Activated CD4-positive, alpha-beta T cell treated with anti-CD3 and anti-CD28 coated beads, Interleukin-10, Interleukin-2, amounts not matched to agents 100 ng/mL and 50 ng/mL, durations not matched to agents 16 hours and 8 hours (primary cell): Measurements from ENCODE around the gene LPAR5.

ENCODE experiments used
- DNase-seq: peaks from one replicate; pipeline ENCODE4 v3.0.0-alpha.2; 2020

Gene LPAR5

GRCh38 chr12:6635856-6636531, at the start of gene LPAR5:
Gene LPAR5, minus strand, starts transcription at chr12:6635959. Its CDS starts 14,711 bp downstream, at chr12:6621248.
- peak; percentile 24 for DNase-seq

DNA sequence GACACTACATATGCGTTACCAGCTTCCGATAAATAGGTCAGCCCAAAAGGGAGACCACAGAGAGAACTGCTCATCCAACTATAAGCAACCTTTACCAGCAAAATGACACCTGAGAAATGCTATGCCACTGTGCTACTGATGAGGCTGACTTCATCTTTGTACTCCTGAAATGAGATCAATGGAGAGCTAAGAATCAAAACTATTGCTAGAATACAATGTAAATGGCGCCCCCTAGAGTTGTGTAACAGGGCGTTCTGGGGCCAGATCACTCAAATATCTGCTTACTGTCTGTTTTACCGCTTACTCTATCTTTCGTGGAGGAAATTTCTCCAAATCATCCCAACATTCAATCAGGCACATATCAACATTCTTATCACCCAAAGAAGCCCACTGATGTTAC, 48.9 kb upstream of the LPAR5 start:
- DNase-seq, result peak; percentile 82

DNA sequence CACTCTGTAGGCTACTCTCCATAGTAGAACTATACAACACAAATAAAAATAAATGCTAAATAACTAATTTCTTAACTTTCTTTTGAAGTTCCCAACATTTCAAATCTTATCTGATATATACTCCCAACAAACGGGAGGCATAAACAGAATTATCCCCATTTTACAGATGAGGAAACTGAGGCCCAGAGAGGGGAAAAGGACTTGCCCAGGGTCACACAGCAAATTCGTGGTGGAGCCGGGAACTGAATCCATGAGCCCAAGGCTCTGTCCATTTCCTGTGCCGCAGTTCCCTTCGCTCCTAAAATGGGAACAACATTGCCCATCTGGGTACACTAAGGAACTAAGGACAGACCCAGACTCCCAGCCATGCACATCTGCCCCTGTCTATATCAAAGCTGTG, 41.2 kb upstream of the LPAR5 start:
- DNase-seq, result no peak

DNA sequence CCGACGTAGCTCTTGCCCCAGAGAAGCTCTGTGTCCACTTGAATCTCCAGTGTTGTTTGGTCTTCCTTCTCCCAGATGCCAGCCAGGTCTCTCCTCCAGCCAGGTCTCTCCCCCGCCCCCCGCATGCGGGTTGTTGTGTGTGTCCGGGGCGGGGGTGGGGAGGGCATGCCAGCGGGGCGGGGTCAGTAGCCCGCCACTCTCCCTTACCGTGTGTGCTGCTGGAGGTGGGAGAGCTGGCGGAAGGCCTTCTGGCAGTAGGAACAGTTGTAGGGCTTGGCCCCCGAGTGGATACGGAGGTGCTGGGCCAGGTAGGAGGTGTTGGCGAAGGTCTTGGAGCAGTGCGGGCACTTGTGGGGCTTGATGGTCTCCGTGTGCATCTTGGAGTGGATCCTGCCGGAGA, 36.4 kb upstream of the LPAR5 start:
- no peak for DNase-seq

DNA sequence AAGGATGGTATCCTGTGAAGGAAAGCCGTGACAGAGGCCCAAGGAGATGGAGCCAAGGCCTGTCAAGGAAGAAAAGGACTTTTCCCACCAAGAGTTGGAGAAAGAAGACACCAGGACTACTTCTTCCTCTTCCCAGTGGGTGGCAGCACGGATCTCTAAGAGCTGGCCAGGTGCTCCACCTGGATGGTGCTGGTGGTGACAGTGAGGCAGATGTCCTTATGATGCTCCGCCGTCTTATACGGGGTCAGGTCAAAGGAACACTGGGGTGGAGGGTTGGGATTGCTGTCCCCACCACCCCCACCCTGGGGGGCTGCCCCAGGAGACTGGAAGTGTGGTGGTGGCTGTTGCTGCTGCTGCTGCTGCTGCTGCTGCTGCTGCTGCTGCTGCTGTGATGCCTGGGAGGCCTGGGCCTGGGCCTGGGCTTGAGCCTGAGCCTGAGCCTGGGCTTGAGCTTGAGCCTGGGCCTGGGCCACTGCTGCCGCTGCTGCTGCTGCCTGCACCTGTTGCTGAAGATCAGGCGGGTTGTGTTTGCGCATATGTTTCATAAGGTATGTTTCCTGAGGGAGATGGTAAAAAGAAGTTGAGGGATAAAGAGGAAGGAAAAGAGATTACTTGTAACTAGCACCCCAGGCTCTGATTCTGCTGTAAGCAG, 31.9 kb upstream of the LPAR5 start:
- no peak for DNase-seq

DNA sequence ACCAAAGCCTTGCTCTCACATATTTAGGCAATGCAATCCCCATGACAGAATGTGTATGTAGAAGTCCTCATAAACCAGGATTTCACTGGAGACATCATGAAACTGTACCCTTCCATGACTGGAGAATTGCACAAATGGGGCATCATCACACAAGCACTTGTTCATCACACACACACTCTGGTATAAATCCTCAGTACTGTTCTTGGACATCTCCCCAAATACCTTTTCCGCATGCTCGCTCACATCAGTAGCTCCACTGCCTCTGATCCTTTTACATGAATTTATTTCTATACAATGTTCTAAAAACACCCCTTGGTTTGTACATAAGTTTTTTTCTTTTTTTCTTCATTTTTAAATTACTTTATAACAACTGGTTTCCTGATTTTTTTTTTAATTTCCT, 30.5 kb upstream of the LPAR5 start:
- no peak for DNase-seq

GRCh38 chr12:6664902-6665301, 29.1 kb upstream of the LPAR5 start:
- no peak for DNase-seq

GRCh38 chr12:6662906-6663742, 27.4 kb upstream of the LPAR5 start, which contains the start of gene ING4:
Gene ING4, minus strand, starts transcription at chr12:6663119. Its CDS starts 18 bp downstream, at chr12:6663101.
- DNase-seq, result peak; percentile 99

- DNase-seq, result no peak
These were observed 26.8 kb upstream of the LPAR5 start for GRCh38 chr12:6662602-6662905.

DNA sequence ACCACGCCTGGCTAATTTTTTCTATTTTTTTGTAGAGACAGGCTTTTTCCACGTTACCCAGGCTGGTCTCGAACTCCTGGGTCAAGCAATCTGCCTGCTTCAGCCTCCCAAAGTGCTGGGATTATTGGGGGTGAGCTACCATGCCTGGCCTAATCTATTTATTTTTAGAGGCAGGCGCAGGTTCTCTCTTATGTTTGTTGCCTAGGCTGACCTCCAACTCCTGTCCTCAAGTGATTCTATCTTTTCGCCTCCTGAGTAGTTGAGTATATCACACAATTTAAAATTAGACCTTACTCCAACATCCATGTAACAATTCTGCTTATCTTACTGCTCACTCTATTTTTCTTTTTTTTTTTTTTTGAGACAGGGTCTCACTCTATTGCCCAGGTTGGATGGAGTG, 18.2 kb upstream of the LPAR5 start:
- no peak for DNase-seq

DNA sequence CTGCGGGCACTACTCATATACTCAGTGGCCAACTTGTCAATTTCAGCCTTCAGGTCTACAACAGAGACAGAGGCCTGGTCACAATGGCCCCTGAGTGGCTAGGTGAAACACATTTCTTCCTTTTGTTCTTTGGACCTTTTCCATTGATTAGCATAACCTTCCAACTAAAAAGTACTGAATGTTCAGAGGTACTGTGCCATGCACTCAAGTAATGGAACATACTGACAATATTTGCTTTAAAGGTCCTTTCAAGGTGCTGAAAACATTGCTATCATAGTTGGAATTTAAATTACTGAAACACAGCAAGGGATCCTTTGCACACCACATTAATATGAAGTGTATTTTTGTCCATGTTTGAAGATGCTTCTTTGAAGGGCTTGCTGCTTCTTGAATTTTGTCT, 17.6 kb upstream of the LPAR5 start:
- DNase-seq, result no peak

- DNase-seq, result no peak
These were observed 16.6 kb upstream of the LPAR5 start for GRCh38 chr12:6652391-6652790.

- no peak for DNase-seq
These were observed 15.1 kb upstream of the LPAR5 start for GRCh38 chr12:6650832-6651231.

- DNase-seq, result peak; percentile 36
These were observed 11.4 kb upstream of the LPAR5 start, which contains the start of gene ACRBP for GRCh38 chr12:6647083-6647604. Gene ACRBP, minus strand, starts transcription at chr12:6647432. Its CDS starts 66 bp downstream, at chr12:6647366.

GRCh38 chr12:6646276-6647082, 10.7 kb upstream of the LPAR5 start:
- no peak for DNase-seq

DNA sequence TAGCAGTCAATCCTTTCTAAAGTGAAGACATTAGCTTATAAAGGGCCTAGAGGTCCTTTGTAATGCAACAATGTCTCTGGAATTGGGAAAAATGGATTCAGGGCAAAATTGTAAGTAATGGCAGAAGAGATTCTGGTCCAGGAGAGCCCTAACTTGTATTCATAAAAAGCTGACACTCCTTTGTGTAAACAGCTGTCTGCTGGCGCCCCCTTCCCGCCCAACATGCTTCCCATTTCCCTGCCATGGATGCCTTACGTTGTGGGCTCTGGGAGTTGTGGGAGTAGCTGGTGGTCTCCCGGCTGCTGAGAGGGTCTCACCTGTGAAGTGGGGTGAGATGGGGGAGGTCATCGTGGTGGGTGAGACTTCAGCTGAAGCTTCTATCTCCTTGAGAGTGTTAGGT, 9.1 kb upstream of the LPAR5 start:
- no peak for DNase-seq

- no peak for DNase-seq
These were observed 8.5 kb upstream of the LPAR5 start for GRCh38 chr12:6644257-6644596.

DNA sequence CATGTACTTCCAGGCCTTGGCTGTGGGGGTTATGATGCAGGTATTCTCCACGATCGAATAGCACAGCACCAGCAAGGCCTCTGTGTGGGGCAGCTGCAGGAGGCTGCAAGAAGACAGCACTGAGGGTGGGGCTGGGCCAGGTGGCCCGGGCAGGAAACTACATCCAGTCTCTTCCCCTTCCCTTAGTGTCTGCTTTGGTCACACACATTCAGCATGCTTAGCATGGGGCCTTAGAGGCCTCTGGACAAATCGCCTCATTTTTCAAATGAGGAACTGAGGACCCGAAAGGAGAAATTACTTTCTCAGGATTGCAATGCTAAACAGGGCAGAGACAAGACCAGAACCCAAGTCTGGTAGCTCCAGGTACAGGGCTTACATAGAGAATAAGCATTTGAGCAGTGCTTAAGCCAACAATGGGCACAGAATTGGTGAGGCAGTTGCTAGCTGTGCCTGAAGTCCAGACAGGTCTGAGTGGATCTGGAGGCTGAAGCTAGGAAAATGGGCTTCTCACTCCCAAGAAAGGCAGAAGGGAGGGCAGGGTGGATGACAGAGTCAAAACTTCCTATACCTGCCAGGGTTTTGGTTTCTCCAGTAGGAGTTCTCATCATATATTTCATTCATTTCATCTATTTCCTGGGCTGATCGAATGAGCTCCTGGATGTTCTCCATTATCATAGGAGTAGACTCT, 8.0 kb upstream of the LPAR5 start:
- DNase-seq, result no peak

DNA sequence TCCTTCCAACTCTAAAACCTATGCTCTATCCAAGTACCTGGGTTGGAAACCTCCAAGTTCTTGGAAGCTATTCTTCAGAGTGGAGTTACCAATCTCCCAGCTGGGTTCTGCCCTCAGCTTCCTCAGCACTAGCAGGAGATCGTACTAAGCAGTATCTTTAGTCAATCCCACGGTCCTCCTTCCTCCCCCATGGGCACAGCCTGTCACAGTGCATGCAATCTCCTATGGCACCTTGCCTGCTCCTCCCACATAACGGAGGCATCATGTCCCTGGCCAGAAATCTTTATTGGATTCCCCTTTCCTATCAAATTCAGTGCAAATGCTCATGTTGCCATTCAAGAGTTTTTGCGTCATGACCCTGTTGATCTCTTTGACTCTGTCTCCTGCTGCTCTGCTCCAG, 5.4 kb upstream of the LPAR5 start:
- no peak for DNase-seq

GRCh38 chr12:6640497-6640896, 4.7 kb upstream of the LPAR5 start:
- no peak for DNase-seq

DNA sequence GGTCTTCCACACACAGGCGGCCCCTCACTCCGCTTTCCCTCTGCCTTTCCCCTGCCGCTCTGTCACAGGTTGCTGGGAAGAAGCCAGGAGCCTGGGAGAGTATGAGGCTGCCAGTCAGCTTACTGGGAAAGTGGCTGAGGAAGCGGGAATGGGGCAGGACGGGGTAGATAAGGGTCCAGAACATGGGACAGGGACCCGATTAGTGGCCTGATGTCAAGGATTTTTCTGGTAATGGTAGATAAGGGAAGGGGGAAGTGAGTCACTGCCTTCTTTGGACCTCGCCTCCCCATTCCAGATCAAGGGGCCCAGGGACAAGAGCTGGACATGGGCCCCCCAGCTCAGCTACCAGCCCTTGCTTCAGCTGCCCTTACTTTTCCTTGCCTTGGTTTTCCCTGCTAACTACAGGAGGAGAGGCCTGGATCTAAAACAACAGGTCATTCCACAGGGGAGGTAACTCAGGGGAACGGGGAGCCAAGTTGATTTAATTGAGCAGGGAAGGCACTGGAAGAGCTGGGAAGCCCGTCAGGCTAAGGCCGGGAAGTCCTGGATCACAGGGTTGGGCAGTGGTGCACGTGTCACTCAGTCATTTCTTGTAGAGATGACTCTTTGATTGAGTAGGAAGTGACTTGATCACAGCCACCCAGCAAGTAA, 3.5 kb upstream of the LPAR5 start:
- DNase-seq, result no peak

GRCh38 chr12:6638305-6638704, 2.5 kb upstream of the LPAR5 start:
- DNase-seq, result no peak
